HEK293T (cell line): ENCODE results near the gene CALHM2.

Experiments
- CTCF ChIA-PET: fragments of 350-600 bp; formaldehyde crosslinking; extraction: SDS; loops from one replicate; lab custom pipeline; 2021; ENCODE audit warnings: antibody characterized with exemption, inconsistent platforms; lab: Yijun Ruan, JAX
- POLR2A ChIA-PET: fragments of 350-600 bp; formaldehyde crosslinking; extraction: SDS; loops from one replicate; lab custom pipeline; 2020; ENCODE audit warnings: antibody characterized with exemption, inconsistent platforms; lab: Yijun Ruan, JAX
- DNase-seq: peaks from one replicate; pipeline ENCODE4 v3.0.0; 2012; ENCODE audit warnings: mixed read lengths; ENCODE audit errors: extremely low spot score
- ARNT ChIP-seq: fragments of 450-650 bp; IDR thresholded peaks from 2 replicates; pipeline ENCODE4 v1.6.1; 2017; ENCODE audit warnings: mild to moderate bottlenecking
- BHLHE40 ChIP-seq: fragments of 450-650 bp; IDR thresholded peaks from 2 replicates; pipeline ENCODE4 v1.6.1; 2016; ENCODE audit warnings: mild to moderate bottlenecking, moderate library complexity, borderline replicate concordance
- CTBP1 ChIP-seq: fragments of 450-650 bp; IDR thresholded peaks from 2 replicates; pipeline ENCODE4 v1.6.1; 2016; ENCODE audit warnings: borderline replicate concordance
- ELF4 ChIP-seq: fragments of 450-650 bp; IDR thresholded peaks from 2 replicates; pipeline ENCODE4 v1.6.1; 2017; ENCODE audit warnings: antibody characterized with exemption
- FOXA1 ChIP-seq: fragments of 450-650 bp; IDR thresholded peaks from 2 replicates; pipeline ENCODE4 v1.6.1; 2016; ENCODE audit warnings: mild to moderate bottlenecking
- FOXK2 ChIP-seq: fragments of 450-650 bp; IDR thresholded peaks from 2 replicates; pipeline ENCODE4 v1.6.1; 2016; ENCODE audit warnings: mild to moderate bottlenecking
- FOXM1 ChIP-seq: fragments of 450-650 bp; IDR thresholded peaks from 2 replicates; pipeline ENCODE4 v1.6.1; 2017; ENCODE audit warnings: mild to moderate bottlenecking, borderline replicate concordance
- HDGF ChIP-seq: fragments of 450-650 bp; IDR thresholded peaks from 2 replicates; pipeline ENCODE4 v1.6.1; 2017; ENCODE audit warnings: antibody characterized with exemption, borderline replicate concordance
- L3MBTL2 ChIP-seq: fragments of 450-650 bp; conservative IDR thresholded peaks from 2 replicates; pipeline ENCODE4 v1.6.1; 2016; ENCODE audit warnings: mild to moderate bottlenecking
- LEF1 ChIP-seq: fragments of 450-650 bp; IDR thresholded peaks from 2 replicates; pipeline ENCODE4 v1.6.1; 2017; ENCODE audit warnings: mild to moderate bottlenecking, borderline replicate concordance
- NFRKB ChIP-seq: fragments of 450-650 bp; IDR thresholded peaks from 2 replicates; pipeline ENCODE4 v1.6.1; 2016; ENCODE audit warnings: mild to moderate bottlenecking, moderate library complexity
- PKNOX1 ChIP-seq: fragments of 450-650 bp; IDR thresholded peaks from 2 replicates; pipeline ENCODE4 v1.6.1; 2016
- SP1 ChIP-seq: fragments of 450-650 bp; IDR thresholded peaks from 2 replicates; pipeline ENCODE4 v1.6.1; 2017
- SUZ12 ChIP-seq: fragments of 450-650 bp; IDR thresholded peaks from 2 replicates; pipeline ENCODE4 v1.6.1; 2016; ENCODE audit warnings: mild to moderate bottlenecking
- TARDBP ChIP-seq: fragments of 450-650 bp; IDR thresholded peaks from 2 replicates; pipeline ENCODE4 v1.6.1; 2016
- ZNF384 ChIP-seq: fragments of 450-650 bp; IDR thresholded peaks from 2 replicates; pipeline ENCODE4 v1.6.1; 2016

CALHM2 gene

GRCh38 chr10:103456074-103456660 is 4.0 kb upstream of the CALHM2 start:
- ChIA-PET CTCF (no interaction called here), POLR2A (no interaction called here)
- TF ChIP-seq CTBP1 (no peak), NFRKB (no peak), ZNF384 (no peak), L3MBTL2 (no peak), HDGF (no peak), PKNOX1 (no peak), SP1 (no peak), FOXK2 (no peak), FOXM1 (no peak), SUZ12 (no peak), ELF4 (no peak), FOXA1 (no peak)
- DNase-seq, result no peak

GRCh38 chr10:103455235-103455634 is 3.1 kb upstream of the CALHM2 start:
- DNase-seq, result no peak
- ChIA-PET POLR2A (no interaction called here), CTCF (interaction anchor here (1.1 kb wide), 1 partner anchor 109 kb away, joined by 3 read pairs; no protein-coding TSS in a partner anchor)
- TF ChIP-seq FOXK2 (no peak), SUZ12 (no peak), ARNT (no peak), FOXM1 (no peak), TARDBP (no peak), LEF1 (no peak), HDGF (no peak), ELF4 (no peak), L3MBTL2 (no peak), SP1 (no peak), ZNF384 (no peak), BHLHE40 (no peak), PKNOX1 (no peak), FOXA1 (no peak), NFRKB (no peak)

GRCh38 chr10:103454026-103454425 is 1.9 kb upstream of the CALHM2 start:
- ChIA-PET CTCF (interaction anchor here (0.6 to 0.8 kb wide), 2 partner anchors 14 to 38 kb away, joined by 3 to 8 read pairs; no protein-coding TSS in a partner anchor), POLR2A (interaction anchor here (1.0 kb wide), 1 partner anchor 11 kb away, joined by 3 read pairs; no protein-coding TSS in a partner anchor)
- DNase-seq, result no peak
- TF ChIP-seq ZNF384 (no peak), TARDBP (no peak), ARNT (no peak), PKNOX1 (no peak), L3MBTL2 (no peak), CTBP1 (no peak)

DNA sequence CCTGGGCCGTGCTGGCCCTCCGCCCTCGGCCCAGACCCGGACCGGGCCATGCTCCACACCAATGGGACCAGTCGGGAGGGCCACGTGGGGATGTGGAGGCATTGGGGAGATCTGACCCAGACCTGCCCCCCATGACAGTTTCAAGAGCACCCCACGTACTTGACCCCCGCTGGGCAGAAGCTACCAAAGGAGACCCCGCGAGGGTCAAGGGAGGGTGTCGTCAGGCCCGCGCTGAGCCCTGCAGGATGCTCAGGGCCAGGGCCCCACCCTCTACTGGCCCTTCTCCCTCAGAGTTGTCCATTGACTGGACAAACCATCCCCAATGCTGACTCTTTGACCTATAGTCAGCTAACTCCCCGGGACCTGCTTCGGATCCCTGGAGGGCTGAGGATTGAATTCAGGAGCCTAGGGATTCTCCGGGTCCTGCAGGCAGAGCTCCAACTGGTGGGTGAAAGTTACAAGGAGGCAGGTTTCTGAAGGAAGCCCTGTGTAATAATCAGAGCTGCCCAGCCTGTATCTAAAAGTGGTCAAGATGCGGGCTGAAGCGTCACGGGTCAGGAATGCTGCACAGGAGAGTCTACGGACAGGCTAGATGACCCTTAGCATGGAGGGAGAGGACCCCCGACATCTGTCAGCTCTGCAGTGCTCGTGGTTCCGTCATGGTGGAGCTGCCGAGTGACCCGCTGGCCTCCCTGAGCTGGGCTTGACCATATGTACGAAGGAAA is 498 bp upstream of the CALHM2 start:
- TF ChIP-seq SUZ12 (no peak), TARDBP (no peak), PKNOX1 (no peak), FOXK2 (no peak), FOXA1 (no peak), ELF4 (no peak), BHLHE40 (no peak), SP1 (no peak), ZNF384 (no peak), LEF1 (no peak), L3MBTL2 (no peak), FOXM1 (no peak)
- no peak for DNase-seq
- POLR2A ChIA-PET, result no interaction called here
- CTCF ChIA-PET, result no interaction called here

DNA sequence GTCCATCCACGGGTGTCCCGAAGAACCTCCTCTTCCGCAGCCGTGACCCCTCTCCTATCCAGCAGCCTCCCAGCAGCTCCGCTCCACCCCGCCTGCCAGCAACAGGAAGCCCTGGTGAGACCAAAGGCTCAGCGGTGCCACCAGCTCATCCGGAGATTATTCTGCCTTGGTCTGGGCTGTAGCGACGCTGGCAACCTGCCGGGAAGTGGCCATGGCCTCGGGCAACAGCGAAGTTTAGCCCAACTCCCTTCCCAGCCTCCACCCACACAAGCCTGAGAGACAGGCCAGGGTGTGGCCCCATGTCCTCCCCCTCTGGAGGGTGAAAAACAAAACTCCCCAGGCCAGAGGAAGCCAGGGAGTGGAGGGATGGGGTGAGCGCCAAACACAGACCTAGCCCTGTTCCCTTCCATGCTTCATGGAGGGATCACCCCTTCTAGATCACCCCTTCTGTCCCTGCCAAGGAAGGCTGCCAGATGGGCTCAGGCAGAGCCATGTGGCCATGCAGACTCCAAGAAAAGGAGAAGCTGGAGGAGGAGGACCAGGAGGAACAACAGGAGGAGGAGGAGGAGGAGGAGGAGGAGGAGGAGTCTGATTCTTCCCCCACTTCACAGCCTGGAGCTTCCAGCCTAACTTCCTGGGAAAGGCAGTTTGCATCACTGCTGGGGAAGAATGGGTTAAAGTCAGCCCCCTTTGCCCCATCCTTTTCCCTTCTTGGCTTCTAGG is 918 bp downstream of the CALHM2 start:
- no peak for DNase-seq
- POLR2A ChIA-PET, result no interaction called here
- TF ChIP-seq HDGF (no peak), FOXK2 (no peak), PKNOX1 (no peak), NFRKB (no peak), ZNF384 (no peak), TARDBP (no peak), BHLHE40 (no peak), ELF4 (no peak), FOXA1 (no peak), ARNT (no peak), SP1 (no peak), LEF1 (no peak), SUZ12 (no peak), FOXM1 (no peak)
- CTCF ChIA-PET, result no interaction called here
